Measurements from ENCODE around the gene LGALS3BP. TPM values are rescaled to one million over a fixed set of nuclear protein-coding genes. Genes with fewer than 3 reads are reported as not detected.

Gene LGALS3BP
- total RNA-seq, 1 experiment from 2014 or later = 57.9 TPM

DNA sequence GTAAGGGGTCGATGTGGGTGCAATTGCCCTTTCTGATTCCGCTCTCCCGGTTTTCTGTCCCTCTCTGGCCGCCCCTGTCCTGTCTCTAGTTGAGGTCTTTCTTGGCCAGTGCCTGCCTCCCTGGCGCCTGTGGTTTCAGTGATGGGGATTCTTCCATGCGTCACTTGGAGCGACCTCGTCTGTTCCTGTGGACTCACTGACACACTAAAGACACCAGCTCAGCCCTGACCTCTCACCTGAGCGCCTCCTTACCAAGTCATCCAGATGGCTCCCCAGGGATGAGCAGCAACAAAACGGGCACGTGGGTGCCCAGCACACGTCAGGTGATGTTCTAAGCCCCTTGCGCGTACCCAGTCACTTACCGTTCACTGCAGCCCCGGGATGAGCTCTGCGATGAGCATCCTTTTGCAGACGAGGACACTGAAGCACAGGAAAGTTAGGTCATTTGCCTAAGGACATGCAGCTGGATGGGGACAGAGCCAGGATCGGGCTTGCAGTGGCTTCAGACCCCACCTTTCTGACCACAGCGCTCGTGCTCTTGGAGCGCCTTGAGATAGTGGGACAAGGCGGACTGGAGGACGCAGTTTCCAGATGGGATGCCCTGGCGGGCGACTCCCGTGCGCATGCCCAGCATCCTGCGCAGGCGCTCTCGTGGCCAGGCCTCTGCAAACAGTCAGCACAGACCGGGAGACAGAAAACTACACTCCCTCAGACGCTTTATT lies 11.5 kb upstream of the LGALS3BP start (continued):
- TF ChIP-seq, protein P1, sequence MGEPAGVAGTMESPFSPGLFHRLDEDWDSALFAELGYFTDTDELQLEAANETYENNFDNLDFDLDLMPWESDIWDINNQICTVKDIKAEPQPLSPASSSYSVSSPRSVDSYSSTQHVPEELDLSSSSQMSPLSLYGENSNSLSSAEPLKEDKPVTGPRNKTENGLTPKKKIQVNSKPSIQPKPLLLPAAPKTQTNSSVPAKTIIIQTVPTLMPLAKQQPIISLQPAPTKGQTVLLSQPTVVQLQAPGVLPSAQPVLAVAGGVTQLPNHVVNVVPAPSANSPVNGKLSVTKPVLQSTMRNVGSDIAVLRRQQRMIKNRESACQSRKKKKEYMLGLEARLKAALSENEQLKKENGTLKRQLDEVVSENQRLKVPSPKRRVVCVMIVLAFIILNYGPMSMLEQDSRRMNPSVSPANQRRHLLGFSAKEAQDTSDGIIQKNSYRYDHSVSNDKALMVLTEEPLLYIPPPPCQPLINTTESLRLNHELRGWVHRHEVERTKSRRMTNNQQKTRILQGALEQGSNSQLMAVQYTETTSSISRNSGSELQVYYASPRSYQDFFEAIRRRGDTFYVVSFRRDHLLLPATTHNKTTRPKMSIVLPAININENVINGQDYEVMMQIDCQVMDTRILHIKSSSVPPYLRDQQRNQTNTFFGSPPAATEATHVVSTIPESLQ (CRISPR knock-in tag; IDR thresholded peaks at IDR 0.05) = no peak
- TF ChIP-seq FOXK1 (CRISPR knock-in tag; IDR thresholded peaks at IDR 0.05) = no peak
- TF ChIP-seq ZNF121 (CRISPR knock-in tag; IDR thresholded peaks at IDR 0.05) = no peak
- TF ChIP-seq HMGA2 (CRISPR knock-in tag; IDR thresholded peaks at IDR 0.05) = no peak
- TF ChIP-seq SMAD4 (CRISPR knock-in tag; IDR thresholded peaks at IDR 0.05) = no peak
- no peak for TF ChIP-seq MXD4 (CRISPR knock-in tag; IDR thresholded peaks at IDR 0.05; ENCODE audit: borderline replicate concordance)

- Mint-ChIP-seq H3K27ac (no peak overlapping the region), H3K27me3 (ENCODE audit: low read depth) (no peaks in the 10 kb centered on the region; the same call in 1 of the 2 replicates), H3K4me3 (no peak overlapping the region), H3K9me3 (no peaks in the 10 kb centered on the region), H3K4me1 (peaks cover 15% of the 10 kb centered on the region), H3K36me3 (peaks cover 13% of the 10 kb centered on the region)
- no peak for TF ChIP-seq JUN (CRISPR knock-in tag; IDR thresholded peaks at IDR 0.05)
- TF ChIP-seq, protein P2, sequence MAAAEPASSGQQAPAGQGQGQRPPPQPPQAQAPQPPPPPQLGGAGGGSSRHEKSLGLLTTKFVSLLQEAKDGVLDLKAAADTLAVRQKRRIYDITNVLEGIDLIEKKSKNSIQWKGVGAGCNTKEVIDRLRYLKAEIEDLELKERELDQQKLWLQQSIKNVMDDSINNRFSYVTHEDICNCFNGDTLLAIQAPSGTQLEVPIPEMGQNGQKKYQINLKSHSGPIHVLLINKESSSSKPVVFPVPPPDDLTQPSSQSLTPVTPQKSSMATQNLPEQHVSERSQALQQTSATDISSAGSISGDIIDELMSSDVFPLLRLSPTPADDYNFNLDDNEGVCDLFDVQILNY (CRISPR knock-in tag; IDR thresholded peaks at IDR 0.05) = no peak
- no peak for TF ChIP-seq ZNF232 (CRISPR knock-in tag; IDR thresholded peaks at IDR 0.05)
- TF ChIP-seq, protein P3, sequence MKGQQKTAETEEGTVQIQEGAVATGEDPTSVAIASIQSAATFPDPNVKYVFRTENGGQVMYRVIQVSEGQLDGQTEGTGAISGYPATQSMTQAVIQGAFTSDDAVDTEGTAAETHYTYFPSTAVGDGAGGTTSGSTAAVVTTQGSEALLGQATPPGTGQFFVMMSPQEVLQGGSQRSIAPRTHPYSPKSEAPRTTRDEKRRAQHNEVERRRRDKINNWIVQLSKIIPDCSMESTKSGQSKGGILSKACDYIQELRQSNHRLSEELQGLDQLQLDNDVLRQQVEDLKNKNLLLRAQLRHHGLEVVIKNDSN (CRISPR knock-in tag; IDR thresholded peaks at IDR 0.05) = no peak
- TF ChIP-seq MAX (CRISPR knock-in tag; IDR thresholded peaks at IDR 0.05) = no peak
- TF ChIP-seq ATF1 (CRISPR knock-in tag; IDR thresholded peaks at IDR 0.05) = no peak
- no peak for TF ChIP-seq SMAD3 (CRISPR knock-in tag; IDR thresholded peaks at IDR 0.05; ENCODE audit: borderline replicate concordance)
- no peak for TF ChIP-seq GABPB1 (CRISPR knock-in tag; IDR thresholded peaks at IDR 0.05)
- TF ChIP-seq, protein P1 (CRISPR knock-in tag; IDR thresholded peaks at IDR 0.05) = no peak
- no peak for TF ChIP-seq ZNF396 (CRISPR knock-in tag; IDR thresholded peaks at IDR 0.05; ENCODE audit: borderline replicate concordance)
- TF ChIP-seq TP53 (CRISPR knock-in tag; IDR thresholded peaks at IDR 0.05) = no peak
- TF ChIP-seq KAT7 (CRISPR knock-in tag; IDR thresholded peaks at IDR 0.05; ENCODE audit: borderline replicate concordance) = no peak
- TF ChIP-seq ZNF416 (CRISPR knock-in tag; IDR thresholded peaks at IDR 0.05) = no peak
- TF ChIP-seq, protein P4, sequence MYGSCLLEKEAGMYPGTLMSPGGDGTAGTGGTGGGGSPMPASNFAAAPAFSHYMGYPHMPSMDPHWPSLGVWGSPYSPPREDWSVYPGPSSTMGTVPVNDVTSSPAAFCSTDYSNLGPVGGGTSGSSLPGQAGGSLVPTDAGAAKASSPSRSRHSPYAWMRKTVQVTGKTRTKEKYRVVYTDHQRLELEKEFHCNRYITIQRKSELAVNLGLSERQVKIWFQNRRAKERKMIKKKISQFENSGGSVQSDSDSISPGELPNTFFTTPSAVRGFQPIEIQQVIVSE (CRISPR knock-in tag; IDR thresholded peaks at IDR 0.05; ENCODE audit: borderline replicate concordance) = no peak
- no peak for TF ChIP-seq IRF2 (CRISPR knock-in tag; IDR thresholded peaks at IDR 0.05; ENCODE audit: borderline replicate concordance, low read depth)
- no peak for TF ChIP-seq SP1 (CRISPR knock-in tag; conservative IDR thresholded peaks at IDR 0.05)
- TF ChIP-seq, protein P5, sequence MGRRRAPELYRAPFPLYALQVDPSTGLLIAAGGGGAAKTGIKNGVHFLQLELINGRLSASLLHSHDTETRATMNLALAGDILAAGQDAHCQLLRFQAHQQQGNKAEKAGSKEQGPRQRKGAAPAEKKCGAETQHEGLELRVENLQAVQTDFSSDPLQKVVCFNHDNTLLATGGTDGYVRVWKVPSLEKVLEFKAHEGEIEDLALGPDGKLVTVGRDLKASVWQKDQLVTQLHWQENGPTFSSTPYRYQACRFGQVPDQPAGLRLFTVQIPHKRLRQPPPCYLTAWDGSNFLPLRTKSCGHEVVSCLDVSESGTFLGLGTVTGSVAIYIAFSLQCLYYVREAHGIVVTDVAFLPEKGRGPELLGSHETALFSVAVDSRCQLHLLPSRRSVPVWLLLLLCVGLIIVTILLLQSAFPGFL (CRISPR knock-in tag; IDR thresholded peaks at IDR 0.05; ENCODE audit: borderline replicate concordance) = no peak
- ChIA-PET CTCF (interaction anchor here (1.2 kb wide), 2 partner anchors 38 to 55 kb away, joined by 4 read pairs; no protein-coding TSS in a partner anchor), POLR2A (no interaction called here)
- no peak for DNase-seq (ENCODE audit: low spot score)
- ATAC-seq = no peak
Measured at GRCh38 chr17:78990349-78991016, 10.8 kb upstream of the LGALS3BP start.

Measured in WTC11 (cell line).